Large intestine (tissue), 3 donors: ENCODE results near the gene HYI. TPM values are rescaled to one million over a fixed set of nuclear protein-coding genes. Genes with fewer than 3 reads are reported as not detected.

Source experiments
- DNase-seq, 2 donors: peaks; one replicate each; pipeline versions ENCODE4 v3.0.0 to v3.0.0-alpha.2; 2013
- H3K27ac ChIP-seq: one replicate; pipeline ENCODE4 v1.5.1; 2013; ENCODE audit warnings: low read length
- H3K27me3 ChIP-seq: 2 replicates; pipeline ENCODE4 v1.6.1; 2013; ENCODE audit warnings: low read length; ENCODE audit not compliant: control insufficient read depth, insufficient read depth
- H3K36me3 ChIP-seq: 2 replicates; pipeline ENCODE4 v1.6.1; 2013; ENCODE audit warnings: low read length; ENCODE audit not compliant: control insufficient read depth, insufficient read depth
- H3K4me1 ChIP-seq: one replicate; pipeline ENCODE4 v1.6.1; 2013; ENCODE audit warnings: low read length; ENCODE audit not compliant: control insufficient read depth, insufficient read depth
- H3K4me3 ChIP-seq: one replicate; pipeline ENCODE4 v1.5.1; 2013; ENCODE audit warnings: low read length
- H3K9me3 ChIP-seq: one replicate; pipeline ENCODE4 v1.6.1; 2013; ENCODE audit warnings: mild to moderate bottlenecking, low read depth, low read length, moderate library complexity; ENCODE audit not compliant: control insufficient read depth
- WGBS: methylation state at CpG from one replicate; pipeline ENCODE4 v1.1.5; 2013; ENCODE audit warnings: low lambda C conversion rate; ENCODE audit not compliant: insufficient coverage; 5-methylcytosine and 5-hydroxymethylcytosine counted together
- polyA plus RNA-seq: library from polyadenylated mRNA; unstranded; fragments of 120-200 nt; gene quantifications from one replicate; pipeline ENCODE4 v1.2.1, GENCODE V29; 2013

HYI gene
- polyA plus RNA-seq, 1 donor = 68.1 TPM

GRCh38 chr1:43438006-43438405 lies 15.7 kb downstream of the HYI start:
- DNase-seq = no peak
- peaks cover 90% of the 10 kb centered on the region for H3K36me3 ChIP-seq
- H3K27me3 ChIP-seq = no peaks in the 10 kb centered on the region
- WGBS = no CpG with 5 or more reads among the region's 3 CpGs
- no peaks in the 10 kb centered on the region for H3K4me1 ChIP-seq
- no peak overlapping the region for H3K4me3 ChIP-seq
- no peaks in the 10 kb centered on the region for H3K9me3 ChIP-seq
- H3K27ac ChIP-seq = no peak overlapping the region

- no peaks in the 10 kb centered on the region for H3K4me1 ChIP-seq
- H3K27ac ChIP-seq = no peak overlapping the region
- DNase-seq = no peak
- H3K36me3 ChIP-seq = peaks cover 90% of the 10 kb centered on the region
- H3K27me3 ChIP-seq = no peaks in the 10 kb centered on the region
- H3K4me3 ChIP-seq = no peak overlapping the region
- WGBS = 90% methylated on average over 2 of the region's 20 CpGs
- H3K9me3 ChIP-seq = no peaks in the 10 kb centered on the region
These were observed 16.4 kb downstream of the HYI start for GRCh38 chr1:43437031-43437973.

- Histone ChIP-seq H3K4me1 (no peaks in the 10 kb centered on the region), H3K27ac (no peak overlapping the region), H3K4me3 (no peak overlapping the region), H3K9me3 (no peaks in the 10 kb centered on the region), H3K36me3 (peaks cover 90% of the 10 kb centered on the region), H3K27me3 (no peaks in the 10 kb centered on the region)
- no CpG with 5 or more reads among the region's 3 CpGs for WGBS
- no peak for DNase-seq
These were observed 17.4 kb downstream of the HYI start for GRCh38 chr1:43436371-43436770.

- DNase-seq = no peak
- Histone ChIP-seq H3K4me3 (no peak overlapping the region), H3K27me3 (no peaks in the 10 kb centered on the region), H3K4me1 (no peaks in the 10 kb centered on the region), H3K36me3 (peaks cover 90% of the 10 kb centered on the region), H3K9me3 (no peaks in the 10 kb centered on the region), H3K27ac (no peak overlapping the region)
- 80% methylated on average over 3 of the region's 14 CpGs for WGBS
These were observed 18.3 kb downstream of the HYI start for GRCh38 chr1:43435146-43436145.

GRCh38 chr1:43434256-43434655 lies 19.5 kb downstream of the HYI start:
- no peak for DNase-seq

GRCh38 chr1:43432907-43433306 lies 20.8 kb downstream of the HYI start:
- Histone ChIP-seq H3K27me3 (no peaks in the 10 kb centered on the region), H3K4me3 (no peak overlapping the region), H3K9me3 (no peaks in the 10 kb centered on the region), H3K4me1 (no peaks in the 10 kb centered on the region), H3K36me3 (peaks cover 92% of the 10 kb centered on the region), H3K27ac (no peak overlapping the region)
- DNase-seq = no peak
- no CpG with 5 or more reads among the region's 5 CpGs for WGBS

More at GRCh38 chr1:43434256-43434655, 19.5 kb downstream of the HYI start:
- WGBS = no CpG with 5 or more reads among the region's 7 CpGs
- Histone ChIP-seq H3K27me3 (no peaks in the 10 kb centered on the region), H3K4me3 (no peak overlapping the region), H3K36me3 (peaks cover 90% of the 10 kb centered on the region), H3K9me3 (no peaks in the 10 kb centered on the region), H3K4me1 (no peaks in the 10 kb centered on the region), H3K27ac (no peak overlapping the region)

GRCh38 chr1:43432171-43432860 lies 21.4 kb downstream of the HYI start:
- no peak for DNase-seq
- peaks cover 92% of the 10 kb centered on the region for H3K36me3 ChIP-seq
- no peaks in the 10 kb centered on the region for H3K9me3 ChIP-seq
- no peak overlapping the region for H3K27ac ChIP-seq
- WGBS = no CpG with 5 or more reads among the region's 9 CpGs
- no peaks in the 10 kb centered on the region for H3K4me1 ChIP-seq
- H3K4me3 ChIP-seq = no peak overlapping the region
- H3K27me3 ChIP-seq = no peaks in the 10 kb centered on the region

- H3K4me3 ChIP-seq = no peak overlapping the region
- H3K27me3 ChIP-seq = no peaks in the 10 kb centered on the region
- no CpG with 5 or more reads among the region's 9 CpGs for WGBS
- H3K36me3 ChIP-seq = peaks cover 92% of the 10 kb centered on the region
- no peaks in the 10 kb centered on the region for H3K4me1 ChIP-seq
- no peaks in the 10 kb centered on the region for H3K9me3 ChIP-seq
- no peak overlapping the region for H3K27ac ChIP-seq
- DNase-seq = no peak
These were observed 22.1 kb downstream of the HYI start for GRCh38 chr1:43431676-43432075.

- peaks cover 95% of the 10 kb centered on the region for H3K36me3 ChIP-seq
- H3K4me1 ChIP-seq = no peaks in the 10 kb centered on the region
- H3K4me3 ChIP-seq = no peak overlapping the region
- no peaks in the 10 kb centered on the region for H3K9me3 ChIP-seq
- WGBS = no CpG with 5 or more reads among the region's 5 CpGs
- no peaks in the 10 kb centered on the region for H3K27me3 ChIP-seq
- H3K27ac ChIP-seq = no peak overlapping the region
- no peak for DNase-seq
These were observed 22.9 kb downstream of the HYI start for GRCh38 chr1:43430831-43431230.

GRCh38 chr1:43427941-43428340 lies 25.8 kb downstream of the HYI start:
- no CpG with 5 or more reads among the region's 9 CpGs for WGBS
- H3K9me3 ChIP-seq = peaks cover 9% of the 10 kb centered on the region
- no peak overlapping the region for H3K4me3 ChIP-seq
- no peak for DNase-seq
- H3K27me3 ChIP-seq = no peaks in the 10 kb centered on the region
- H3K36me3 ChIP-seq = peaks cover 100% of the 10 kb centered on the region
- no peaks in the 10 kb centered on the region for H3K4me1 ChIP-seq
- no peak overlapping the region for H3K27ac ChIP-seq
